ENCODE measurements around the gene USP53. TPM values are rescaled to one million over a fixed set of nuclear protein-coding genes. Genes with fewer than 3 reads are reported as not detected.

The USP53 gene
- total RNA-seq, 1 donor from 2014 or later = 75.4 TPM

GRCh38 chr4:119210775-119211174, 1.7 kb upstream of the USP53 start:
- intact Hi-C loops (cut with DNase I) = loop anchor here (5.0 to 10.0 kb wide), 2 partner anchors 73 to 446 kb away; partner anchors contain the start of gene MYOZ2
- H3K4me1 ChIP-seq = peaks cover 0 to 9% of the 10 kb centered on the region in 2 donors
- H3K36me3 ChIP-seq = peaks cover 0 to under 1% of the 10 kb centered on the region in 2 donors
- H3K27me3 ChIP-seq = no peaks in the 10 kb centered on the region
- TF ChIP-seq CTCF (IDR thresholded peaks at IDR 0.05) = no peak
- no peak overlapping the region for H3K4me3 ChIP-seq
- H3K9me3 ChIP-seq = no peaks in the 10 kb centered on the region
- no peak for DNase-seq (ENCODE audit: low spot score in 2 of 2)
- H3K27ac ChIP-seq = no peak overlapping the region

GRCh38 chr4:119211867-119212233, 663 bp upstream of the USP53 start:
- Histone ChIP-seq H3K9me3 (no peaks in the 10 kb centered on the region), H3K4me3 (peak overlapping the region; percentile 84 to 91), H3K27ac (peak overlapping the region; percentile 98), H3K36me3 (peaks cover 2 to 4% of the 10 kb centered on the region in 2 donors), H3K27me3 (no peaks in the 10 kb centered on the region), H3K4me1 (peaks cover 0 to under 1% of the 10 kb centered on the region in 2 donors)
- DNase-seq (ENCODE audit: low spot score in 2 of 2) = no peak
- intact Hi-C loops (cut with DNase I) = loop anchor here (1.0 to 10.0 kb wide), 7 partner anchors 23 to 447 kb away; partner anchors contain the start of gene MYOZ2
- no peak for TF ChIP-seq CTCF (IDR thresholded peaks at IDR 0.05)

GRCh38 chr4:119212964-119213606, 572 bp downstream of the USP53 start:
- peaks cover 0 to 4% of the 10 kb centered on the region in 2 donors for H3K4me1 ChIP-seq
- H3K36me3 ChIP-seq = peaks cover 2 to 13% of the 10 kb centered on the region in 2 donors
- no peaks in the 10 kb centered on the region for H3K27me3 ChIP-seq
- H3K9me3 ChIP-seq = no peaks in the 10 kb centered on the region
- H3K4me3 ChIP-seq = peak overlapping the region; percentile 84 to 91
- peak in 2 of 3 experiments; percentile 31 to 33 for TF ChIP-seq CTCF (IDR thresholded peaks at IDR 0.05)
- peak; percentile 58 to 97 for DNase-seq (ENCODE audit: low spot score in 2 of 2)
- intact Hi-C loops (cut with DNase I) = loop anchor here (1.0 to 10.0 kb wide), 9 partner anchors 24 to 448 kb away; partner anchors contain the start of gene MYOZ2
- H3K27ac ChIP-seq = peak overlapping the region; percentile 98

- Histone ChIP-seq H3K4me3 (peak overlapping the region in 1 of 2 donors; percentile 13), H3K4me1 (peaks cover 0 to 13% of the 10 kb centered on the region in 2 donors), H3K27ac (peak overlapping the region in 1 of 2 donors; percentile 14), H3K27me3 (no peaks in the 10 kb centered on the region), H3K9me3 (peaks cover 0 to 4% of the 10 kb centered on the region in 2 donors), H3K36me3 (peaks cover 2 to 59% of the 10 kb centered on the region in 2 donors)
- DNase-seq (ENCODE audit: low spot score in 2 of 2) = no peak
- TF ChIP-seq CTCF (IDR thresholded peaks at IDR 0.05) = no peak
- intact Hi-C loops (cut with DNase I) = loop anchor here (10.0 kb wide), 1 partner anchor 453 kb away; no protein-coding TSS in a partner anchor
Measured at GRCh38 chr4:119218093-119218492, 5.6 kb downstream of the USP53 start.

- Histone ChIP-seq H3K4me3 (no peak overlapping the region), H3K4me1 (peaks cover 0 to 13% of the 10 kb centered on the region in 2 donors), H3K27ac (no peak overlapping the region), H3K36me3 (peaks cover 3 to 65% of the 10 kb centered on the region in 2 donors), H3K9me3 (peaks cover 0 to 4% of the 10 kb centered on the region in 2 donors), H3K27me3 (no peaks in the 10 kb centered on the region)
- no peak for TF ChIP-seq CTCF (IDR thresholded peaks at IDR 0.05)
- no peak for DNase-seq (ENCODE audit: low spot score in 2 of 2)
- intact Hi-C loops (cut with DNase I) = no loop called here
Measured at GRCh38 chr4:119221412-119221811, 8.9 kb downstream of the USP53 start.
